GM18873 (cell line): ENCODE measurements around the gene SPATA31D4.

ENCODE experiments used
- ATAC-seq: cut with Tn5 transposase; IDR thresholded peaks from one replicate; pipeline ENCODE4 v1.9.1; 2021; ENCODE audit warnings: mild to moderate bottlenecking, moderate library complexity, moderate number of reproducible peaks; ENCODE audit not compliant: unreplicated experiment, low FRiP score

Gene SPATA31D4

GRCh38 chr9:81955625-81956024, 27.4 kb downstream of the SPATA31D4 start:
- no peak for ATAC-seq

DNA sequence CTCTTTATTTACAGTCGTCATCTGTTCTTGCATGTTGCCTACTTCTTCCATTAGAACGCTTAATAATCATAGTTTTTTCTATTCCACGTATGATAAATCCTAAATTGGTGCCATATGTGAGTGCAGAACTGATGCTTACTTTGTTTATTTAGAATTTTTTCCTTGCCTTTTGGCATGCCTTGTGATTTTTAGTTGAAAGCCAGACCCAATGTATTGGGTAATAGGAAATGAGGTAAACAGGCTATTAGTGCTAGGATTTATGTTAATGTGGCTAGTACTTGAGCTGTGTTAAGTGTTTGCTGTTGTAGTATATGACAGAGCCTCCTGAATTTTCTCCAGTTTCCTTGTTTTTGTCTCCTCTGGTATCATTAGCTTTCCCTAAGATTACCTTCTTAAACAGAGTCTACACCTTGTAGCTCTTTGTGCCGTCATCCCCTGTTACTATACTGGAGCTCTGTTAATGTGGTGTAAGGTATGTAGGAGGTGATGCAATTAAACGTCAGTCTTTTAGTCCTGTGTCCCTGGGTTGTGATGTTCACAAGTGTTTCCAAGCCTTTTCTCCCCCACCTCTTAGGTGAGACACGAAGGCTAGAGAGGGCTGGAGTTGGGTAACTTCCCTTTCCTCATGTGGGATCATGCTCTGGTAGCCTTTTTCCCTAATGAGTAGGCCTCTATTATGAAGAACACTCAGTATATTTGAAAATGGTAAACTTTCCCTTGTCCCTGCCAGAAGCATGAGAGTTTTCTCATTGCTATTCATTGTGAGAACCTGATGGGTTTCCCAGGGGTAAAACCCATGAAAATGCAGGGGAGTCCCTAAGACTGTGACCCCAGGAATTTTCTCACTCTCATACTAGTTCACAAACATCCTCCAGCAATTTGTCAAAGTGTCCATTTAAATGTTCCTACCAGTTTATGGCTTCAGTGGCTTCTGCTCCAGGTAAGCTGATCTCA, 36.3 kb downstream of the SPATA31D4 start:
- no peak for ATAC-seq

DNA sequence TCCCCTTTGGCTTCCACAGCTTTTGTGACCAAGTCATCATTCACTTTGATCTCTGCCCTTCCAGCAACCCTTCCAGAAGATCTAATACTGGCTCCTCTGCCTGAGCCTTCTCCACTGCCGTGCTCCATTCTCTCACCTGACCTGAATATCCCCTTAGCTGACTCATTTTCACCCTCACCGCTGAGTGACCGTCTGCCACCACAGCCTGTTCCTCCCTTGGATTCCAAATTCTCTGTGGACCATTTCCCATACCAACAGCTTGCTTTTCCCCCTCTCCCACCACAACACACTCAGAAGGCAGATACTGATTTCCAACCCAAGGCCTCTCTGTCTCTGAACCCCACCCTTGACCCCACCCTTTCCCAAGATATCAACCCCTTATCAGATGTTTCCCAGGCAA, 39.8 kb downstream of the SPATA31D4 start:
- ATAC-seq, result no peak

- no peak for ATAC-seq
Measured at GRCh38 chr9:81969971-81970370, 41.7 kb downstream of the SPATA31D4 start.

DNA sequence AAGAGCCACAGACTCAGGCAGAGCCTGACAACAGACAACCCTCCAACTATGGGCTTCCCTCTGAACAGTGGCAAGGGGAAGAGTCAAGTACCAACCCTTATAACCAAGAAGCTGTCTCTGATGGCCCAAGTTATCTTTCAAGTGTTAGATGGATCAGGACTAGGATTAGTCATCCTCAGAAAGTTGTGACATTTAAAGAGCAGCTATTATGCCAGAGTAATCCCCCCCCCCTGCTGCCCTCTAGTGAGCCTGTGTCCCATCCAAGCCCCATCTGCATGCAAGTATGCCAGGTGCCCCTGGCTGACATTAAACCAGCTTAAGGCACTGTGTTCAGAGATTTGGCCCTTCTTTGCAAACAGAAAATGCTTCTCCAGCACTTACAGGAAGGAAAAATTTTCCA, 43.5 kb downstream of the SPATA31D4 start:
- no peak for ATAC-seq

- no peak for ATAC-seq
Measured at GRCh38 chr9:81974764-81975163, 46.5 kb downstream of the SPATA31D4 start.

DNA sequence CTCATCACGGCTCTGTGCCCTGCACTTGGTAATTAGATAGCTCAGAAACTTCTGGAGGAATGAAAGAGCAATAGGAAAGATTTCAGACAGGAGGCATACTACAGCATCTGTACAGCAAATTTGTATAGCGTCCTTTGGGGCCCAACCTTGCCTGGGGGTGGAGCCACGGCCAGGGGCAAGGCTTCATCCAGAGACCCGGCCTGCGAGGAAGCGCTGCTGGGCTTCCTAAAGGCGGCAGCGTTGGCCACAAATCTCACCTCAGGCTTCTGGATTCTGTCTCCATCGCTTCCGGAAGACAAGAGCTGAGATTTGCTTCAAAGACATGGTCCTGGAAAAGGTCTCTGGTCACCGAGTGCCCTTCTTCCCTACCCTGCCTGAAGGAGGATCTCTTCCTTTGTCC, 48.1 kb downstream of the SPATA31D4 start:
- ATAC-seq, result no peak

DNA sequence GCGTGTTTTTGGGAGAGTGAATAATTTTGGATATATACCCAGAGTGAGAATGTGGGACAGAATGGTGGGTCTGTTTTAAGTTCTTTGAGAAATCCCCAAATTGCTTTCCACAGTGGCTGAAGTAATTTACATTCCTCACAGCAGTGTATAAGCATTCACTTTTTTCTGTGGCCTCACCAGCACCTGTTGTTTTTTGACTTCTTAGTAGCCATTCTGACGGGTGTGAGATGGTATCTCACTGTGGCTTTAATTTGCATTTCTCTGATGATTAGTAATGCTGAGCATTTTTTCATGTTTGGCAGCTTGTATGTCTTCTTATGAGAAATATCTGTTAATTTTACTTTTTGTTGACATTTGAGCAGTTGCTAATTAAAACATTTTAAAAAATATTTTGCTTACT, 51.0 kb downstream of the SPATA31D4 start:
- peak; percentile 55 for ATAC-seq

DNA sequence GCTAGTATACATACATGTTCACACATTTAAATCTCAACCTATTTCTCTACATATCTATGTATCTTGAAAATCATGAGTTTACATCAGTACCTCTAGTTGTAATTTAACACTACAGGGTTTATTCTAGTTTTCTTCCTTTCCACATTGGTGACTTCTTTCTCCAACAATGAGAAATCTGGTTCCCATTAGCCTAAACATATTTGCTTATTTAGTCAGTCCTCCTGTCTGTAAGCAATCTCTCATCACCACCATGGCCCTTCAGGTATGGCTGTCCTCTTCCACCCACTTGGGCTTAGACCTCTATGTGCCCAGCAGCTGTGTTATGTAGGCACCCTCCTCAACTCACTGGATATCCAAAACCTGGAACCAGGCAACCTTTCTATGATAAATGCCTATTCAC, 52.3 kb downstream of the SPATA31D4 start:
- no peak for ATAC-seq

DNA sequence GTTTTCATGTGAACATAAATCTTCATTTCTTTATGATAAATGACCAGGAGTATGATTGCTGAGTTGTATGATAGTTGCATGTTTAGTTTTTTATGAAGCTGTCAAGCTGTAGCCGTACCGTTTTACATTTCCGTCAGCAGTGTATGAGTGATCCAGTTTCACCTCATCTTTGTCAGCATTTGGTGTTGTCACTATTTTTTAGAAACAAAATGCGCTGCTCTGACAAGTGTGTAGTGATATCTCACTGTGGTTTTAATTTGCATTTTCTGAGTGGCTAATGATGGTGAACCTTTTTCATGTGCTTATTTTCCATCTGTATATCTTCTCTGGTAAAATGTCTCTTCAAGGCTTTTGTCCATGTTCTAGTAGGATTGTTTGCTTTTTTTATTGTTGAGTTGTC, 53.7 kb downstream of the SPATA31D4 start:
- no peak for ATAC-seq
